OCI-LY3 (cell line): ENCODE results near the gene CRAMP1.

ENCODE experiments used
- H2AFZ ChIP-seq: fragments of 200-600, 300-600 bp; shearing (Covaris generic); 2 replicates; pipeline ENCODE4 v1.6.0; 2014; ENCODE audit warnings: antibody characterized with exemption, low read depth, low read length
- H3K27ac ChIP-seq: fragments of 200-600, 300-600 bp; sonication (generic); 2 replicates; pipeline ENCODE4 v1.5.1; 2014; ENCODE audit warnings: mild to moderate bottlenecking, low read length, moderate library complexity, mixed read lengths
- H3K27me3 ChIP-seq: fragments of 200-600, 300-600 bp; sonication (generic); 2 replicates; pipeline ENCODE4 v1.6.1; 2014; ENCODE audit warnings: low read depth, low read length, mixed read lengths
- H3K36me3 ChIP-seq: fragments of 200-600, 300-600 bp; sonication (generic); replicated peaks from 2 replicates; pipeline ENCODE3; 2014; ENCODE audit warnings: low read depth, low read length, mixed read lengths
- H3K4me1 ChIP-seq: fragments of 300-600, 200-600 bp; sonication (generic); 2 replicates; pipeline ENCODE4 v1.6.1; 2014; ENCODE audit warnings: low read length, mixed read lengths
- H3K4me2 ChIP-seq: fragments of 200-600, 300-600 bp; sonication (generic); 2 replicates; pipeline ENCODE4 v1.6.1; 2014; ENCODE audit warnings: low read length, mixed read lengths
- H3K4me3 ChIP-seq: fragments of 300-600, 200-600 bp; sonication (generic); 2 replicates; pipeline ENCODE4 v1.5.1; 2014; ENCODE audit warnings: antibody characterized with exemption, mild to moderate bottlenecking, low read length, moderate library complexity
- H3K79me2 ChIP-seq: fragments of 300-600, 200-600 bp; shearing (Covaris generic); 2 replicates; pipeline ENCODE4 v1.6.1; 2014; ENCODE audit warnings: mild to moderate bottlenecking, low read length, mixed read lengths
- H3K9ac ChIP-seq: fragments of 300-600, 200-600 bp; shearing (Covaris generic); 2 replicates; pipeline ENCODE4 v1.6.0; 2014; ENCODE audit warnings: mild to moderate bottlenecking, low read length, moderate library complexity
- H3K9me3 ChIP-seq: fragments of 200-600, 300-600 bp; shearing (Covaris generic); 2 replicates; pipeline ENCODE4 v1.6.1; 2014; ENCODE audit warnings: low read length, mixed read lengths; ENCODE audit not compliant: insufficient read depth
- H4K20me1 ChIP-seq: fragments of 200-600, 300-600 bp; sonication (generic); 2 replicates; pipeline ENCODE4 v1.6.1; 2016; ENCODE audit warnings: low read length, mixed read lengths; ENCODE audit not compliant: insufficient read depth
- EZH2phosphoT487 ChIP-seq: fragments of 200-600 bp; shearing (Covaris generic); IDR thresholded peaks from 2 replicates; pipeline ENCODE4 v1.6.1; 2018; ENCODE audit warnings: antibody characterized with exemption, mixed run types, low read depth
- TF ChIP-seq, protein P1 (sequence below): fragments of 200-600, 300-600 bp; sonication (generic); IDR thresholded peaks from 2 replicates; pipeline ENCODE4 v1.5.1; 2014; ENCODE audit warnings: antibody characterized with exemption, low read length, low read depth

CRAMP1 gene

DNA sequence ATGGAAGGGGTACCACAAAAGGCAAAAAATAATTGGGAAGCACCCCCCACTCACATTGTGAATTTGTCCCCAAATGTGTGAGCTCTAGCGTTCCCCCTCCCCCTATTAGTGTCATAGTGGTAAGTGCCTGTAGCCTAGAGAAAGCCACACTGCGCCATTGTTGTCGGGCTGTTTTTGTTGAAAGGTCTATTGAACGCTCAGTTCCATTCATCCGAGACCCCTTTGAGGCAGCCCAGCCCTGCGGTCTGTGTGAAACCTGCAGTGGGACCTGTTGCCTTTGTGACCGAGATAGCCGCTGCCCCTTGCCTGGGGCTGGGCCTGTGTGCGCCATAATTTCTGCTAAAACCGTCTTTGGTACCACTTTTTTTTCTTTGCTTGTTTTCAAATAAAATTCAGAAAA lies 68.9 kb downstream of the CRAMP1 start:
- Histone ChIP-seq H3K79me2 (peaks cover 79% of the 10 kb centered on the region), H3K27me3 (no peaks in the 10 kb centered on the region), H3K4me1 (peaks cover 8% of the 10 kb centered on the region; the same call in 1 of the 2 replicates), H4K20me1 (peaks cover 18% of the 10 kb centered on the region), H2AFZ (no peak overlapping the region), H3K4me3 (no peak overlapping the region), H3K9ac (no peak overlapping the region), H3K27ac (no peak overlapping the region), H3K36me3 (peaks cover 19% of the 10 kb centered on the region), H3K4me2 (no peak overlapping the region), H3K9me3 (no peaks in the 10 kb centered on the region)
- TF ChIP-seq, protein P1, sequence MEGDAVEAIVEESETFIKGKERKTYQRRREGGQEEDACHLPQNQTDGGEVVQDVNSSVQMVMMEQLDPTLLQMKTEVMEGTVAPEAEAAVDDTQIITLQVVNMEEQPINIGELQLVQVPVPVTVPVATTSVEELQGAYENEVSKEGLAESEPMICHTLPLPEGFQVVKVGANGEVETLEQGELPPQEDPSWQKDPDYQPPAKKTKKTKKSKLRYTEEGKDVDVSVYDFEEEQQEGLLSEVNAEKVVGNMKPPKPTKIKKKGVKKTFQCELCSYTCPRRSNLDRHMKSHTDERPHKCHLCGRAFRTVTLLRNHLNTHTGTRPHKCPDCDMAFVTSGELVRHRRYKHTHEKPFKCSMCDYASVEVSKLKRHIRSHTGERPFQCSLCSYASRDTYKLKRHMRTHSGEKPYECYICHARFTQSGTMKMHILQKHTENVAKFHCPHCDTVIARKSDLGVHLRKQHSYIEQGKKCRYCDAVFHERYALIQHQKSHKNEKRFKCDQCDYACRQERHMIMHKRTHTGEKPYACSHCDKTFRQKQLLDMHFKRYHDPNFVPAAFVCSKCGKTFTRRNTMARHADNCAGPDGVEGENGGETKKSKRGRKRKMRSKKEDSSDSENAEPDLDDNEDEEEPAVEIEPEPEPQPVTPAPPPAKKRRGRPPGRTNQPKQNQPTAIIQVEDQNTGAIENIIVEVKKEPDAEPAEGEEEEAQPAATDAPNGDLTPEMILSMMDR: no peak
- no peak for TF ChIP-seq EZH2phosphoT487

DNA sequence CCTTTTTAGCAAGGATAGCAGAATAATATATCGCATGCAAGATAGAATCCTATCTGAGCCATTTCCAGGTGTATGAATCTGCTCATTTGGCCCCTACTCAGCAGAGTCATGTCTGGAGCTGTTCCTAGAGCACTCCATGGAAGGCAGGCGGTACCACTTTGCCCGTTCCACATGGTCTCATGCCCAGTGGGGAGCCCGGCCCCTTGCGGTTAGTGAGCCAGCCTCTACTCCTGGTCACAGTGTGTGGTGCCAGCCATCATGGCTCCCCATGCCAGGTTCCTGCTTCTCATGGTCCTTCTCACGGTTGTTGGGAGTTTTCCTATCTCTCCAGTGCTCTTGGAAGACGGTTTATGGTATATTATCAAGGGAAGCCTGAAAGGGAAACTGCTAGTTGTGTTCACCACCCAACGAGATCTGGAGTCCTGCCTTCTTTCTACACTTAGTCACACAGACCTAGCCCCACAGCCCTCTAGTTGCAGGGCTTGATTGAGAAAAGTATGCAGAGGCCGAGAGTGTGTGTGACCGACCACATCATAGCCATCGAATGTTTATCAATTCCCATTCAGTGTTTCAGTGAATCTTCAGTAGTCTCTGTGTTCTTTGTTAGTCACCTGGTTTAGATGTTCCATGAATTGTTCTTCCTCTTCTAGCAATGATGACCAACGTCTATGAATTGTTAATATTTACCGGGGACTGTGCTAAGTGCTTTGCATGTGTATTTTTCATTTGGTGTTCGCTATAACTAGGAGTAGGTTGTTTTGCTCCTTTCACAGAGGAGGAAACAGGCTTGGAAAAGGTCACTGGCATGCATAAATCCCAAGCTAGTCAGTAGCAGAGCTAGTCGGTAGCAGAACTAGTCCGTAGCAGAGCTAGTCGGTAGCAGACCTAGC lies 75.5 kb downstream of the CRAMP1 start:
- H3K79me2 ChIP-seq: peaks cover 92% of the 10 kb centered on the region
- H3K4me1 ChIP-seq: no peaks in the 10 kb centered on the region
- no peak overlapping the region for H3K27ac ChIP-seq
- no peak overlapping the region for H3K4me3 ChIP-seq
- H4K20me1 ChIP-seq: peaks cover 17% of the 10 kb centered on the region; the same call in 1 of the 2 replicates
- TF ChIP-seq, protein P1: no peak
- no peak for TF ChIP-seq EZH2phosphoT487
- no peak overlapping the region for H3K9ac ChIP-seq
- no peak overlapping the region for H2AFZ ChIP-seq
- no peaks in the 10 kb centered on the region for H3K27me3 ChIP-seq
- H3K9me3 ChIP-seq: no peaks in the 10 kb centered on the region
- H3K36me3 ChIP-seq: peaks cover 53% of the 10 kb centered on the region
- H3K4me2 ChIP-seq: no peak overlapping the region

DNA sequence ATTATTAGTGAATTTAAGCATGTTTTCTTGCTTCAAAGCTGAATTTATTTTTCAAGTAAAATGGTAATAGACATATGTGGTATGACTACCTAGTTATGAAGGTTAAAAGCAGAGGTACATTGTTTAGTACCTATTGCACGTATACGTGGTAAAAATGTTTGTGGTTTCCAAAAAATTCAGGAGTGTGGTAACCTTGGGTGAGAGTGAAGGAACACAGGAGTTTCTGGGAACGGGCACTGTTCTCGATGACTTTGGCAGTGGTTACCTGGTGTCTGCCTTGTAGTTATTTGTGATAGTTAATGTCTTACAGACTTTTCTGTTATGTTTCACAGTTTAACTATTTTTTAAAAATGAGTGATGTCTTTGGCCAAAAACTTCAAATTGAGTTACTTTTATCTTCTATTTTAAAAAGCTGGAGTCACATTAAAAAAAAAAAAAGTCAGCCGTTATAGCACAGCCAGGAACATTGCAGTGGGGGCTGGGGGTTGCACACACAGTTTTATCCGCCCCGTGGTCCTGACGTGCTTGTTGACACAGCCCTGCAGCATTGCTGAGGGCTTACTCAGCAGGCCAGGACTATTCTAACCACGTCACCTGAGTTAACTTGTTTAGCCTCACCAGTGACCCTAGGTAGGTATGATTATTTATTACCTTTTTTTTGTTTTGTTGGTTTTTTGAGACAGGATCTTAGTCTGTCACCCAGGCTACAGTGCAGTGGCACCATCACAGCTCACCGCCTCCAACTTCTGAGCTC lies 76.8 kb downstream of the CRAMP1 start:
- TF ChIP-seq, protein P1: no peak
- no peak for TF ChIP-seq EZH2phosphoT487
- Histone ChIP-seq H3K4me1 (no peaks in the 10 kb centered on the region), H2AFZ (no peak overlapping the region), H3K27me3 (no peaks in the 10 kb centered on the region), H4K20me1 (peaks cover 12% of the 10 kb centered on the region), H3K9me3 (no peaks in the 10 kb centered on the region), H3K9ac (no peak overlapping the region), H3K27ac (no peak overlapping the region), H3K79me2 (peaks cover 80% of the 10 kb centered on the region), H3K36me3 (peaks cover 58% of the 10 kb centered on the region), H3K4me2 (no peak overlapping the region), H3K4me3 (no peak overlapping the region)

DNA sequence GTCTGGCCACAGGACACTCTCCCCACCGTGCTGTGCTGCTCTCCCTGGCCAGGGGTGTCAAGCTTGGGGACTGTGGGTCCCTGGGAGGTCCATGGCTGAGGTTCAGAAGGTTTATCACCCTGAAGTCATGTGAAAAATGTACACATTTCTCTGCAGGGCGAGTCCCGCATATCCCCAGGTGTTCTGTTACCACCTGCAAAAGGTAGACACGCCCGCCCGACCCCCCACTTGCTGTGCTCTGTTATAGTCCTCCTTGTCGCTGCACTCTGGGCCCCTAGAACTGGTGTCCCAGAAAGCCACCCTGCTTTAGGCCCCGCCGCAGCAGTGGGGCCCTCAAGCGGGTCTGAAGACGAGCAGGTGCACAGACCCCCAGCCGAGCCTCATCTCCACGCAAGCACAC lies 77.7 kb downstream of the CRAMP1 start:
- Histone ChIP-seq H2AFZ (no peak overlapping the region), H3K79me2 (peaks cover 74% of the 10 kb centered on the region), H3K9me3 (no peaks in the 10 kb centered on the region), H3K4me3 (no peak overlapping the region), H3K27me3 (no peaks in the 10 kb centered on the region), H3K36me3 (peaks cover 61% of the 10 kb centered on the region), H3K27ac (no peak overlapping the region), H3K9ac (no peak overlapping the region), H3K4me2 (no peak overlapping the region), H3K4me1 (no peaks in the 10 kb centered on the region), H4K20me1 (peaks cover 12% of the 10 kb centered on the region)
- TF ChIP-seq, protein P1: no peak
- no peak for TF ChIP-seq EZH2phosphoT487
